Epidermal melanocyte (primary cell): ENCODE results near the gene HLA-DRA.
"Not testable (repeated sequence)": the region's sequence is repeated elsewhere in the genome, so short reads cannot be mapped to it uniquely, and the experiment has no call there.

Experiments
- DNase-seq: peaks from one replicate; pipeline ENCODE4 v3.0.0; 2011; ENCODE audit warnings: low spot score; ENCODE audit not compliant: insufficient read length

Gene HLA-DRA

DNA sequence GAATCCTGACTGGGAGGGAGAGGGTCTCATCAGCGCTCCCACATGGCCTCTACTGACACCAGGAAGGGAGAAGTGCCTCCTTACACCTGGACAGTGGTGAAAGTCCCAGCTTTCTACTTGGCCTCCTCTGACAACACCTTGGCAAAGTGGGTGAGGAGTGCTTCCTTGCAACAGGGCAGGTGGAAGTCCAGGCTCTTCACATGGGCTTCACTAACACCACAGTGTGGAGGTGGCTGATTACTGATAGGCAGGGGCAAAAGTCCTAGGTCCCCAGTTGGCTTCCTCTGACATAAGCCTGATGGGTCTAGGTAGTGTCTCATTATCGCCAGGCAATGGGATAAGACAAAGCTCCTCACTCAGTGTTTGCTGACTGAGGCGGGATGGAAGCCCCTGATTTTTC is 9.5 kb upstream of the HLA-DRA start:
- no peak for DNase-seq

DNA sequence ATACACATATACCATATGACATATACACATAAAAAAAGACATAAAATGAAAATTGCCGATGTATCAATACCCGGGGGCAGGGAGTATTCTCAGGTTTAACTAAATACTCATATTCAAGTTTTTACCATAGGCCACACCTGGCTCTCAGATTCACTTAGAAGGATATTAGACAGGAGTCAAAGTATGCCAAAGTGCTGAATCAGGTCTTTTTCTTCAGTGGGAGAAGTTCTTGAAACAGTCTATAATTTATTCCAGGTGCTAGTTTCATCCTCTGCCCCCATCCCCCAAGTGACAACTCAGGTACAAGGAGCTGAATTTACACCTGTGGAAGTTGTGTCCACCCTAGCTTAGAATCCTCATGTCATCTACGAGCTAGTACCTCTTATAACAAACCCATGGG is 8.5 kb upstream of the HLA-DRA start:
- no peak for DNase-seq

DNA sequence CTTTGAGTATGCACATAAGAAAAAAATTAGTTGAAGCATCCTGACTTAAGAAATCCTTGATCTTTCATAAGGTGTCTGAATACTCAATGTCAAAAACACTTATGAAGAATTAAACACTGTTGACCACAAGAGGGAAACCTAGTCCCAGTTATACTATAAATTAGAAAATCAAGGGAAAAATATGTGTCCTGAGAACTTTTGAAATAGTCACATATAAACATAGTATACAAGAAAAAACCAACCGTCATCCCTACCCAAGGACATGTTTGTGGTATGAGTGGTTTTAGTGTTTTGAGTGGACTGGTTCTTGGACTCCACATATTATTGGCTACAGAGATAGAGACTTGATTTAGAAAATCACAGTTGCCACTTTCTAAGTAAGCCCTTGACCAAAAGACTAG is 7.6 kb upstream of the HLA-DRA start:
- DNase-seq = no peak

DNA sequence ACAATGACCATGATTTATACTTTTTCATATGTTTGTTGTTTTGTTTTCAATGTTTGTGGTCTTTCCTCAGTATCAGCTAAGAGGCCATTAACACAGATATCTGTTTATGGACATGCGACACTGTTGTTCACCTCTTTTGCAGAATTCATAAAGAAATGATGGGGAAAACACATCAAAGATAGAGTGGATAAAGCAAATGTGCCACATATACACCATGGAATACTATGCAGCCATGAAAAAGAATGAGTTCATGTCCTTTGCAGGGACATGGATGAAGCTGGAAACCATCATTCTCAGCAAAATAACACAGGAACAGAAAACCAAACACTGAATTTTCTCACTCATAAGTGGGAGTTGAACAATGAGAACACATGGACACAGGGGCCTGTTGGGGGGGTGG is 5.7 kb upstream of the HLA-DRA start:
- DNase-seq = not testable (repeated sequence)

DNA sequence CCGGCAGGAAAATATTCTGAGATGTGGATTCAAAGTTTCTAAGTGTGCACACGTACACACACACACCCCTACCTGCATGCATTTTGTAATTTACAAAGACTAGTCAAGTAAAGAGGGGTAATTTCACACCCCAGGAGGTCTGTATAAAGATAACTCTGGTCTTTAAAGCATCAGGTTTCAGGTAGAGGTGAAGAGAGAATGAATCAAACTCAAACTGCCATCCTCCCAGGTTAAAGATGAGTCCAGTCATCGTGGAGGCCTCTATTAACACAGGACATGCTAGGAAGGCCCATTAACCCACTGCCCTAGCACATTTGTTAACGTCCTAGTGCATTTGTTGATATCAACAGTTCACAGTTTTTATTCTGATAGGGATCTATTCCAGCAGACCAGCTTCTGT is 3.5 kb upstream of the HLA-DRA start:
- DNase-seq = no peak

DNA sequence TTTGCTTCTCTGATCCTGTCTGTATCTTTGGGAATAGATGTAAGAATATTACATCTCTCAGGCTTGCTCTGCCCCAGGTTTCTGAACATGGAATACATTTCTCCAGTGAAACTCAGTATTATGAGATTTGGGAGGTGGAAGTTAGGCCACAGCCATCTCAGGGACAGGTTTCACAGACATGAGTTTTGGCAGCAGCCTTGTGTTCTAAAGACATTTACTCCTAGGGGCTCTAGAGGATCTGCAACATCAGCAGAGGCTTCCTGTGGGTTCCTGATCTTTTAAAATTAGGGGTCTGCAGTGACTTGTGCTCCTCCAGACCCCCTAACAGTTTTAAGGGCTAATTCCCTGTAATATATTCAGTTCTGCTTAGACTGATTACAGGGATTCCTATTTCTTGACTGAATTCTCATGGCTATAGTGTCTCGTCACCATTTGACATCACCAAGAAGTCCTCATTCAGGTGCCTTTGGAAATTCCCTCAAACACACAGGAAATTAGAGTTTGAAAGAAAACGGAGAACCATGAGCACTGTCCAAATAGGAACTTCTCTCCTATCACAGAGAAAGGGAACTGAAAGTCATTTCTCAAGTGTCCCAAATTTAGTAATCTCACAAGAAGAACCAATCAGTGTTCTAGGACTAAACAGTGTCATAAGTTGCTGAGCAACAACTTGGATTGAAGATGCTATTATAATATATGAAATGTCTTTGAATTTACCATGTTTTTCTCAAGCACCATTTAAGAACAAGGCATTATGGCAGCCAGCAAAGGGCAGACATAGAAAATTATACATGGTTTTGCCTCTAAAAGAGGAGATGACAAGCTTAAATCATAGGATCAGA is 2.5 kb upstream of the HLA-DRA start:
- no peak for DNase-seq

DNA sequence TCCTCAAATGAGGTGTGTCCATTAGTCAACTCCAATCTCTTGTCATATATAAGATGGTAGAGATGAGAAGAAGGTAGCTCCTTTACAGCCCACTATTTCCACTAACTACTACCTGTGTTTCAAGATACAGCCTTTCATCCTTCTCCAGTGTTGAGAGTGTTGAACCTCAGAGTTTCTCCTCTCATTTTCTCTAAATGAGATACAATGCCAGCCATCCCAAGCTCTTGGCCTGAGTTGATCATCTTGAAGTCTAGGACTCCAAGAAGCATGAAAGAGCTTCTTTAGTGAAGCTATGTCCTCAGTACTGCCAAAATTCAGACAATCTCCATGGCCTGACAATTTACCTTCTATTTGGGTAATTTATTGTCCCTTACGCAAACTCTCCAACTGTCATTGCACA is 548 bp upstream of the HLA-DRA start:
- no peak for DNase-seq

DNA sequence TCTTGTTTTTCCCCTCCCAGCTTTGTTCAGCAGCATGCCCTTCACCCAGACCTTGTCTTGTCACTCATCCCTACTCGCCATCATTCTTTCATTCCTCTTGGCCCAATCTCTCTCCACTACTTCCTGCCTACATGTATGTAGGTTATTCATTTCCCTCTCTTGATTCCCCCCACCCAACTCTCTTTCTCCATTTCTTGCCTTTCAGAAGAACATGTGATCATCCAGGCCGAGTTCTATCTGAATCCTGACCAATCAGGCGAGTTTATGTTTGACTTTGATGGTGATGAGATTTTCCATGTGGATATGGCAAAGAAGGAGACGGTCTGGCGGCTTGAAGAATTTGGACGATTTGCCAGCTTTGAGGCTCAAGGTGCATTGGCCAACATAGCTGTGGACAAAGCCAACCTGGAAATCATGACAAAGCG is 2.6 kb downstream of the HLA-DRA start:
- DNase-seq = no peak

DNA sequence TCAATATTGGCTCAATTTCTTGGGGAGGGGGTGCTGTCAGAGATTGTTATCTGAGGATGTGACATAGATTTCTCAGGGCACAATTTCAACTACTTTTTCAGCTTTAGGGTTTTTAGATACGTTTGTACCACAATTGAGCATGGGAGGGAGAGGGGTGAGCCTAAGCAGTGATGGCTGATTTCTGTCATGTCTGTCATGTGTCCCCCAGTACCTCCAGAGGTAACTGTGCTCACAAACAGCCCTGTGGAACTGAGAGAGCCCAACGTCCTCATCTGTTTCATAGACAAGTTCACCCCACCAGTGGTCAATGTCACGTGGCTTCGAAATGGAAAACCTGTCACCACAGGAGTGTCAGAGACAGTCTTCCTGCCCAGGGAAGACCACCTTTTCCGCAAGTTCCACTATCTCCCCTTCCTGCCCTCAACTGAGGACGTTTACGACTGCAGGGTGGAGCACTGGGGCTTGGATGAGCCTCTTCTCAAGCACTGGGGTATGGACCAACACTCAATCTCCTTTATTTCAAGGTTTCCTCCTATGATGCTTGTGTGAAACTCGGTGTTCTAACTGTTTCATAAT is 3.4 kb downstream of the HLA-DRA start:
- no peak for DNase-seq

DNA sequence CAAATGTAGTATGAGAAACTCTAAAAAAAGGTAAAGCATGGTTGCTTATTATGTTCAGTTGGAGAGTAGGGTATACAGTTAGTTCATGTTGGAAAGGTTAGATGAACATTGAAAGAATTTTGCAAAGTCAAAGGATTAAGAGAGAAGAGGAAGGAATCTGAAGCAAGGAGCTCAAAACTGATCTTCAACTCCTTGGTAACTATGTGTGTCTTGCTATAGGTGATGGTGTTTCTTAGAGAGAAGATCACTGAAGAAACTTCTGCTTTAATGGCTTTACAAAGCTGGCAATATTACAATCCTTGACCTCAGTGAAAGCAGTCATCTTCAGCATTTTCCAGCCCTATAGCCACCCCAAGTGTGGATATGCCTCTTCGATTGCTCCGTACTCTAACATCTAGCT is 4.7 kb downstream of the HLA-DRA start:
- no peak for DNase-seq

DNA sequence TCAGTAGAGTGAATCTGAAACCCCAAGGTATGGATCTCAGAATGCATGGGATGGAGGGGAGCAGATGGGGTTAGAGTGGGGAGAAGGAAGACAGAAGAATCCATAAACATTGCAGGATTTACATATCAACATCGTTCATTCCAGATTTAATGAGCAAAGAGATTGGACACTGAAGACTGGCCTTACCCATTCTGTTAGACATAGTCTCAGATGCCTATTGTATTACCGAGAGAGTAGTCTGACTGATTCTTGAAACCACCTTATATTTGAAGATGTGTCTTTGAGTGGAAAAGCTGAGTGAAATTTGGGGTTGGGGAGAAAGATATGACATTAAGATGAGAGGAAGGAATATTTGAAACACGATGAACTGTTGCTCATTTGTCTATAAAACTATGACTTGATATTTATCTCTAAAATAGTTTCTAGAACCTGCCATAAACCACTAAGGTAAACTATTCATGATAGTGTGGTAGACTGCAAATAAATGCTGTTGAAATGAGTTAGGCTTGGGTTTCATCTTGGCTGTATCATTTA is 5.7 kb downstream of the HLA-DRA start:
- no peak for DNase-seq

DNA sequence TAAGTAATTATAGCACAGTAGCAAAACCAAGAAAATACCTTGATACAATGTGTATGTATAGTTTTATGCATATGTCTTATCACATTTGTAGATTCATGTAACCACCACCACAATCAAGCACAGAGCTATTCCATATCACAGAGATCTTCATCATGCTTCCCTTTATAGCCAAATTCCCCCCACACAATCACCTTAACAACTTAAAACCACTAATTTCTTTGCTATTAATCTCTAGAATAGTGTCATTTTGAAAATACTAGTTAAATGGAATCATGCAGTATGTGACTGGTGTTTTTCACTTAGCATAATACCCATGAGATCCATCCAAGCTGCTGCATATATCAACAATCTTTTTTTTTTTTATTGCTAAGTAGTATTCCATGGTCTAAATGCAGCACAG is 8.2 kb downstream of the HLA-DRA start:
- DNase-seq = no peak

DNA sequence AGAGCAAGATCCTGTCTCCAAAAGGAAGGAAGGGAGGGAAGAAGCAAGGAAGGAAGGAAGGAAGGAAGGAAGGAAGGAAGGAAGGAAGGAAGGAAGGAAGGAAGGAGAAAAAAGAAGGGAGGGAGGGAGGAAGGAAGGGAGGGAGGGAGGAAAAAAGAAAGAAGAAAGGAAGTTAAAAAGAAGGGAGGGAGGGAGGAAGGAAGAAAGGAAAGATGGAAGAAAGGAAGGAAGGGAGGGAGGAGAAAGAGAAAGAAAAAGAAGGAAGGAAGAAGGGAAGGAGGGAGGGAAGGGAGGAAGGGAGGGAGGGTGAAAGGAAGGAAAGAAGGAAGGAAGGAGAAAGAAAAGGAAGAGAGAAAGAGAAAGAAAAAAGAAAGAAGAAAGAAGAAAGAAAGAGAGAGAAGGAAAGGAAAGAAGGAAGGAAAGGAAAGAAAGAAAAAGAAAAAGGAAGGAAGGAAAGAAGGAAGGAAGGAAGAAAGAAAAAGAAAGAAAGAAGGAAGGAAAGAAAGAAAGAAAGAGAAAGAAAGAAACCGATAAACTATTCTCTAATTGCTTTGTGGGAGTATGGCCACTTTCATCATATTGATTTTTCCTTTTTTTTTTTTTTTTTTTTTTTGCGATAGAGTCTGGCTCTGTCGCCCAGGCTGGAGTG is 9.5 kb downstream of the HLA-DRA start:
- DNase-seq = no peak

DNA sequence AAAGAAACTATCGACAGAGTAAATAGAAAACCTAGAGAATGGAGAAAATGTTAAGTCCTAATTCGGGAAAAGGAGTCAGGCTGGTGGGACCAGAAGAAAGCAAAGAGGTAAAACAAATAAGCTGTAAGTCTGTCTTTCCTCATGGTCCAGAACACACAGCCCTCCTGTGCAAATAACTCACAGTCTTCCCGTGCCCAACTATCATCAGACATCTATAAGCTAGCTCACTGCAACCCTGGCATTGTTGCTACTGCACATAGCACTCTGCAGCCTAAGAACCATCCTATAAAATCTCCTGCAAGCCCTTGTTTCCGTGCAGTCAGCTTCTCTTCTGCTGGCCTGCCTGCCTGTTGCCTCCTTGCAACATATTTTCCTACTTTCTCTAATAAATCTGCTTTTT is 17.4 kb downstream of the HLA-DRA start:
- DNase-seq = no peak

DNA sequence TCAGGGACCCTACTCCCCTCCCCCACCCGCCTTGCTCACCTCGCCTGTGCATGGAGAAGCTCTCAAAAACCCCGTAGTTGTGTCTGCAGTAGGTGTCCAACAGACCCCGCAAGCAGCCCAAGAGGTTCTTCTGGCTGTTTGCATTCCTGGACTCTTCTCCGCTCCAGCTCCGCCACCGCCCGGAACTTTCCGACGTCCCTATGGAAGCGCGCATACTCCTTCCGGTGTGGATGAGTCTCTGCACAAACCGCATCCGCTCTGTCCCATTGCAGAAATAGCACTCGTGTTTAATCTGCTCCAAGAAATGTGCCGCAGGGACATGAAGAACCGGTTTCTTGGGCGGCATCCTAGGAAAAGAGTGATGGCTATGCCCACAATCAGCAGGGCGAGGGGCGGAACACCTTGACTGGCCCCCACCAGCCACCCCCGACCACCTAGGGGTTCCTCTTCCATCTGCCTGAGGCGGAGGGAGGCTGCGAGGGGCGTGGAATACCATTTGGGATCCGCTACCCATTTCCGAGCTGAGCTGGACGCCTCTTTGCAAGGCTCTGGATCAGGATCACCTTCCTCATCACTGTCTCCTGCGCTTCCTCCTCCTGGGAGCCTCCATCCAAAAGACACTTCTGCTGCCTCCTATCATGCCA is 20.2 kb downstream of the HLA-DRA start:
- DNase-seq = no peak

DNA sequence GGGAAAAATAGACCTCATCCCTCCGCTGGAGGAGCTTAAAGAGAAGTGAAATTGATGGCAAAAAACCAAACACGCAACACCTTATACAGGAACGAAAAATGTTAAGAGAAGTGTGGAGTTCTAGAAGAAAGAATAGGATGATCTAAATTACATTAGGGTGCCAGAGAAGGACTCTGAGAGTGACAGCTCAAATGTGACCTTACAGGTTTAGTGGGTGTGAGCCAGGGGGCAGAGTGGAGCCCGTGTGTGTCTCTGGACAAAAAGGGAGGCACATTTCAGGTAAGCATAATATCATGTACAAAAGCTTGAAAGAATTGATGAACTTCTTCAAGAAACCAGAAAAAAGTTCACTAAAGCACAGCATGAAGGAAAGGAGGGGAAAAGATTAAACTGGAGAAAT is 20.8 kb downstream of the HLA-DRA start:
- DNase-seq = no peak

DNA sequence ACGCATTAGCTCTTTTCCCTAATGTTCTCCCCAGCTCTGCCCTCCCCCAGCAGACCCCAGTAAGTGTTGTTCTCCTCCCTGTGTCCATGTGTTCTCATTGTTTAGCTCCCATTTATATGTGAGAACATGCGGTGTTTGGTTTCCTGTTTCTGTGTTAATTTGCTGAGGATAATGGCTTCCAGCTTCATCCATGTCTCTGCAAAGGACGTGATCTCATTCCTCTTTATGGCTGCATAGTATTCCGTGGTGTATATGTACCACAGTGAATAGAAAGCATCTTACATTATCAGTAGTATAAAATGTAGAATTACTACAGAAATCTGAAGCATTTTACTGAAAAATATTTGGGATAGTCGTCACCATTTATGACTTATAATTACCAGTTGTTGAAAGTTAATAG is 21.8 kb downstream of the HLA-DRA start:
- DNase-seq = no peak

DNA sequence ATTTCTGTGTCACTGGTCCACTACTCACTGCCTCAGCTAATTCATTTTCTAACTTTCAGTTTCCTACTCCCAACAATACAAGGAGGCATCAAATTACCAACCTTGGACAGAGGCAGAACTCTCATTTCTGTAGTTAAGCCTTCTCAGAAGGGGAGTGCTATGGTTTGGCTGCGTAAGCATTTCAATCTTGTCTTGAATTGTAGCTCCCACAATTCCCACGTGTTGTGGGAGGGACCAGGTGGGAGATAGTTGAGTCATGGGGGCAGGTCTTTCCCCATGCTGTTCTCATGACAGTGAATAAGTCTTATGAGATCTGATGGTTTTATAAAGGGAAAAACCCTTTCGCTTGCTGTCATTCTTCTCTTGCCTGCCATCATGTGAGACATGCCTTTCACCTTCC is 22.9 kb downstream of the HLA-DRA start:
- no peak for DNase-seq

DNA sequence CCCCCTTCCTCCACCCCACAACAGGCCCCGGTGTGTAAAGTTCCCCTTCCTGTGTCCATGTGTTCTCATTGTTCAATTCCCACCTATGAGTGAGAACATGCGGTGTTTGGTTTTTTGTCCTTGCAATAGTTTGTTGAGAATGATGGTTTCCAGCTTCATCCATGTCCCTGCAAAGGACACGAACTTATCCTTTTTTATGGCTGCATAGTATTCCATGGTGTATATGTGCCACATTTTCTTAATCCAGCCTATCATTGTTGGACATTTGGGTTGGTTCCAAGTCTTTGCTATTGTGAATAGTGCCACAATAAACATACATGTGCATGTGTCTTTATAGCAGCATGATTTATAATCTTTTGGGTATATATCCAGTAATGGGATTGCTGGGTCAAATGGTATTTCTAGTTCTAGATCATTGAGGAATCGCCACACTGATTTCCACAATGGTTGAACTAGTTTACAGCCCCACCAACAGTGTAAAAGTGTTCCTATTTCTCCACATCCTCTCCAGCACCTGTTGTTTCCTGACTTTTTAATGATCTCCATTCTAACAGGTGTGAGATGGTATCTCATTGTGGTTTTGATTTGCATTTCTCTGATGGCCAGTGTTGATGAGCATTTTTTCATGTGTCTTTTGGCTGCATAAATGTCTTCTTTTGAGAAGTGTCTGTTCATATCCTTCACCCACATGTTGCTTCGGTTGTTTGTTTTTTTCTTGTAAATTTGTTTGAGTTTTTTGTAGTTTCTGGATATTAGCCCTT is 28.2 kb downstream of the HLA-DRA start:
- DNase-seq = not testable (repeated sequence)

DNA sequence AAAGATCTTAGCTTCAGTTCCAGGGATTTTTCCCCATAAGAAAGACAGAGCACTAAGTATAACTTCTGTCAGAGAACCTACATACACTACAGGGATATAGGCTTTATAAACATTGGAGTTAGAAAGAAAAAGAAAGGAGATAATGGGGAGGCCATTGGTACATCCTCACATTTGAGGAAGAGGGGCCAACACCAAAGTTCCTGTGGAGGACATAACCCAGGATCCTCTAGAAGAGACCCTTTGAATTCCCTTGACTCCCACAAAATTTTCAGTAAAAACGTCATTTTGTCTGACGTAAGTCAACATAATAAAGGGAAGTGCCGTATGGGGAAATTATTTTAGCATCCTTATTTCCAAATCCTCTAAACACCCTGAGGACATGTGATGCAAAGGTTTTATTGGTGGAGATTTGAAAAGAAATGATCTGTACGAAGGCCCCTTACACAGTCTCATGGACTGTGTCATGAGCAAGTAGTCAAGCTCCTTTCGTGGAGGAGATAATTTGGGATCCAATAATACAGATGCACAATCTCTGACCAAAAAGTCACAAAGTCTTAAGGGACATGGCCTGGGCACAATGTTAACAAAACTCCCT is 33.2 kb downstream of the HLA-DRA start:
- no peak for DNase-seq
